Activated naive CD4-positive, alpha-beta T cell treated with anti-CD3 and anti-CD28 coated beads, Interleukin-2, amount 10 ng/mL, durations not matched to agents 7 days and 5 days (primary cell): Measurements from ENCODE around the gene ACSL4.

Source experiments
- CTCF ChIA-PET: fragments of 350-600 bp; sonication (Branson Sonifier 250); formaldehyde crosslinking; loops from one replicate; lab custom pipeline; 2021; ENCODE audit warnings: antibody characterized with exemption; lab: Charles Lee
- DNase-seq: peaks from one replicate; pipeline ENCODE4 v3.0.0-alpha.2; 2020
- H3K27ac Mint-ChIP-seq: one replicate; pipeline ENCODE4 v1.8.0; 2021; ENCODE audit warnings: mild to moderate bottlenecking, moderate library complexity, mixed read lengths
- H3K27me3 Mint-ChIP-seq: one replicate; pipeline ENCODE4 v1.8.0; 2021; ENCODE audit warnings: mild to moderate bottlenecking, mixed read lengths
- H3K36me3 Mint-ChIP-seq: one replicate; pipeline ENCODE4 v1.8.0; 2021; ENCODE audit warnings: mixed read lengths
- H3K4me1 Mint-ChIP-seq: one replicate; pipeline ENCODE4 v1.8.0; 2021; ENCODE audit warnings: mixed read lengths
- H3K4me3 Mint-ChIP-seq: one replicate; pipeline ENCODE4 v1.8.0; 2021; ENCODE audit warnings: mild to moderate bottlenecking, moderate library complexity, mixed read lengths
- H3K9me3 Mint-ChIP-seq: one replicate; pipeline ENCODE4 v1.8.0; 2021; ENCODE audit warnings: mixed read lengths

The ACSL4 gene

GRCh38 chrX:109732807-109733612 is at the start of gene ACSL4:
ACSL4 (minus strand) TSS chrX:109733257; CDS start chrX:109683363, 49,894 bp downstream.
- H3K36me3 Mint-ChIP-seq: peaks cover 10% of the 10 kb centered on the region
- H3K27ac Mint-ChIP-seq: peak within 1 kb of the TSS; percentile 97
- peak; percentile 89 for DNase-seq
- no peaks in the 10 kb centered on the region for H3K9me3 Mint-ChIP-seq
- peak within 1 kb of the TSS; percentile 89 for H3K4me3 Mint-ChIP-seq
- H3K27me3 Mint-ChIP-seq: no peaks in the 10 kb centered on the region
- H3K4me1 Mint-ChIP-seq: peaks cover 46% of the 10 kb centered on the region
- CTCF ChIA-PET: interaction anchor here (1.4 to 2.2 kb wide), 2 partner anchors 20 to 22 kb away, joined by 3 to 10 read pairs; no protein-coding TSS in a partner anchor

DNA sequence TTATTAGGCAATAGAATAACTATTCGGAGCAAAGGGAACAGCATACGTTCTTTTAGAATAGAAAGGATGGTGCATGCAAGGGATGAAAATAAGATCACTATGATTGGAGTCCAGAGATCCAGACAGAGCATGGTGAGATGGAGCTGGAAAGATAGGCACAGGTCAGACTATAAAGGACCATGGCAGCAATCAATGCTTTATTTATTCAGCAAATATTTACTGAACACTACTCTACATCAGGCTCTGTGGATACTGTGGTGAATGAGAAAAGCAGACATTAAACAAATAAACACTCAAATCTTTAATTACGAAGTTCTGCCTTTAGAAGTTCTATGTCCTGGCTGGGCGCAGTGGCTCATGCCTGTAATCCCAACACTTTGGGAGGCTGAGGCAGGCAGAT is 44.7 kb upstream of the ACSL4 start:
- Mint-ChIP-seq H3K27ac (no peak overlapping the region), H3K36me3 (no peaks in the 10 kb centered on the region)
- CTCF ChIA-PET: no interaction called here

DNA sequence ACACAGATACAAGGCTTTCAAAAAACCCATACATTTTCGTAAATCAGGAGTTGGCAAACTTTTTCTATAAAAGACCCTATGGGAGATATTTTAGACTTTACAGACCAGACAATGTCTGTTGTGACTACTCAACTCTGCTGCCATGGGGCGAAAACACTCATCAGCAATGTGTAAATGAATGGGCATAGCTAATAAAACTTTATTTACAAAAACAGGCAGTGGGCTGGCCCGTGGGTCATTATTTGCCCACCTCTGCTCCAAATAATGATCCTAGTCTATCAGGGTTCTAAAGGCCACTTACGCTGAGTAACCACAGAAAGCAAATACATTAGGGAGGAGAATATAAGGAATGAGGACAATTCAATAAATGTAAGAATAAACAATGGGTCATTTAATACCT is 43.9 kb upstream of the ACSL4 start:
- CTCF ChIA-PET: no interaction called here
- no peak overlapping the region for H3K27ac Mint-ChIP-seq

More for the DNA sequence above, 44.7 kb upstream of the ACSL4 start:
- Mint-ChIP-seq H3K4me3 (no peak overlapping the region), H3K4me1 (peaks cover 2% of the 10 kb centered on the region), H3K9me3 (no peaks in the 10 kb centered on the region), H3K27me3 (no peaks in the 10 kb centered on the region)
- DNase-seq: no peak

GRCh38 chrX:109776432-109776831 is 43.4 kb upstream of the ACSL4 start:
- no peaks in the 10 kb centered on the region for H3K4me1 Mint-ChIP-seq
- no peaks in the 10 kb centered on the region for H3K27me3 Mint-ChIP-seq
- DNase-seq: no peak
- CTCF ChIA-PET: no interaction called here
- H3K4me3 Mint-ChIP-seq: no peak overlapping the region
- no peaks in the 10 kb centered on the region for H3K9me3 Mint-ChIP-seq
- H3K27ac Mint-ChIP-seq: no peak overlapping the region
- H3K36me3 Mint-ChIP-seq: no peaks in the 10 kb centered on the region

More for the DNA sequence above, 43.9 kb upstream of the ACSL4 start:
- no peak for DNase-seq
- Mint-ChIP-seq H3K9me3 (no peaks in the 10 kb centered on the region), H3K4me1 (no peaks in the 10 kb centered on the region), H3K27me3 (no peaks in the 10 kb centered on the region), H3K36me3 (no peaks in the 10 kb centered on the region), H3K4me3 (no peak overlapping the region)

- Mint-ChIP-seq H3K27ac (no peak overlapping the region), H3K27me3 (no peaks in the 10 kb centered on the region), H3K4me1 (no peaks in the 10 kb centered on the region), H3K9me3 (no peaks in the 10 kb centered on the region), H3K36me3 (no peaks in the 10 kb centered on the region), H3K4me3 (no peak overlapping the region)
- no peak for DNase-seq
- CTCF ChIA-PET: no interaction called here
Measured at GRCh38 chrX:109775386-109775785, 42.3 kb upstream of the ACSL4 start.

GRCh38 chrX:109774706-109775105 is 41.6 kb upstream of the ACSL4 start:
- H3K4me1 Mint-ChIP-seq: no peaks in the 10 kb centered on the region
- H3K36me3 Mint-ChIP-seq: no peaks in the 10 kb centered on the region
- CTCF ChIA-PET: no interaction called here
- H3K27me3 Mint-ChIP-seq: no peaks in the 10 kb centered on the region
- no peaks in the 10 kb centered on the region for H3K9me3 Mint-ChIP-seq
- no peak overlapping the region for H3K27ac Mint-ChIP-seq
- H3K4me3 Mint-ChIP-seq: no peak overlapping the region
- DNase-seq: no peak

DNA sequence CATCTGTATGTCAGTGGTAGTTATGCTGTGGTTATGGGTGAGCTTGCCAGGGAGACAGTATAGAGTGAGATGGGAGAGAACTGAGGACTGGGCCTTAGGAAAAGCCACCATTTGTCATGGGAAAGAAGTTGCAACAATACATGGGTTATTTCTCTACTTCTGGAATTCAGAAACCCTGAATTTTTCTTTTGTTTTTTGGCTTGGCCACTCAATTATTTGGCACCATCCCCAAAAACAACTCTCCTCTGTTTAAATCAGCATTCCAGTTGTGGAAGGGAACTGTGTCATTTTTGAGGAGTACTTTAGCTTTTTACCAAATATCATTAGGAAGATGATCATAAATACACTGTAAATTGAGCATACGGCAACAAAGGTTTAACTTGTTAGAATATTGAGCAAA is 41.1 kb upstream of the ACSL4 start:
- no peak overlapping the region for H3K27ac Mint-ChIP-seq
- no peaks in the 10 kb centered on the region for H3K4me1 Mint-ChIP-seq
- no peak overlapping the region for H3K4me3 Mint-ChIP-seq
- DNase-seq: no peak
- CTCF ChIA-PET: no interaction called here
- H3K9me3 Mint-ChIP-seq: no peaks in the 10 kb centered on the region
- no peaks in the 10 kb centered on the region for H3K27me3 Mint-ChIP-seq
- no peaks in the 10 kb centered on the region for H3K36me3 Mint-ChIP-seq

DNA sequence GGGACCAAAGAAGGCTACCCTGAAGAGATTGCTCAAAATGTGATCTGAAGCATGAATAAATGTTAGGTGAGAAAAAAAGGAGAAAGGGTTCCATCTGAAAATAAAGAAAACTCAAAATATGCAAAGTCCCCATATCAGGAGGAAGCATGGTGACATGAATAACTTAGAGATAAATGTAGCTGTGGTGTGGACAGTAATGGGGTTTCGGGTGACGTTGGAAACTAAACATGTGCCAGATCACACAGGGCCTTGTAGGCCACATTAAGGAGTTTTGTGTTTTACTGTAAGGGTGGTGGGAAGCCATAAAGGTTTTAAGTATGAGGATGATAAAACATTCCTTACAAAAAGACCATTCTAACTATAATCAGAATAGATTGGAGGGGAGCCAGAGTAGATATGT is 40.3 kb upstream of the ACSL4 start:
- H3K4me3 Mint-ChIP-seq: no peak overlapping the region
- no peaks in the 10 kb centered on the region for H3K4me1 Mint-ChIP-seq
- H3K36me3 Mint-ChIP-seq: no peaks in the 10 kb centered on the region

DNA sequence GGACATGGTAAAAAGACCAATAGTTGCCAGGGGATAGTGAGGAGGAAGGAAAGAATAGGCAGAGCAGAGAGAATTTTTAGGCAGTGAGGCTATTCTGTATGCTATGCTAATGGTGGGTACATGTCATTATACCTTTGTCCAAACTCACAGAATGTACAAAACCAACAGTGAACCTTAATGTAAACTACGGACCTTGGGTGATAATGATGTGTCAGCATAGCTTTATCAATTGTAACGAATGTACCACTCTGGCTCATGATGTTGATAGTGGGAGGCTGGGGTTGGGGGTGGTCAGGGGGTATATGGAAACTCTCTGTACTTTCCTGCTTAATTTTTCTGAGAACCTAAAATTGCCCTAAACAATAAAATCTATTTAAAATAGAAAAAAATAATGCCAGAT is 37.7 kb upstream of the ACSL4 start:
- Mint-ChIP-seq H3K36me3 (no peaks in the 10 kb centered on the region), H3K4me3 (no peak overlapping the region), H3K9me3 (no peaks in the 10 kb centered on the region), H3K27ac (no peak overlapping the region), H3K4me1 (no peaks in the 10 kb centered on the region), H3K27me3 (peaks cover 5% of the 10 kb centered on the region)
- no peak for DNase-seq
- CTCF ChIA-PET: interaction anchor here (0.7 kb wide), 1 partner anchor 11 kb away, joined by 3 read pairs; no protein-coding TSS in a partner anchor

More for the DNA sequence above, 40.3 kb upstream of the ACSL4 start:
- no peak for DNase-seq
- Mint-ChIP-seq H3K27ac (no peak overlapping the region), H3K9me3 (no peaks in the 10 kb centered on the region), H3K27me3 (no peaks in the 10 kb centered on the region)
- CTCF ChIA-PET: no interaction called here

DNA sequence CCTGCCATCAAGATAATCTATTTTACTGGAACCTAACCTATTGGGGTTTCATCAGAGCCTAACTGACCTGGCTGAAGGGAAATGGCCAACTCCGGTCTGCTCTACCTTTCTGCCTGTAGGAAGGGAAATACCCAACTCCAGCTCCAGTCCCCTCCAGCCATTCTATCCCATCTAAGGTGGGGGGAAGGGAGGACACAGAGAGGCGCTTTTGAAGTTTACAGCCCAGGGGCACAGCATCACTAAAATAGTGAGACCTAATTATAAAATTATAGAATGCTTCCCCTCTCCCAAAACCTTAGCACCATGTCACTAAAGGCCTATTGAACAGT is 27.8 kb upstream of the ACSL4 start:
- Mint-ChIP-seq H3K9me3 (no peaks in the 10 kb centered on the region), H3K27me3 (no peaks in the 10 kb centered on the region), H3K36me3 (no peaks in the 10 kb centered on the region), H3K27ac (no peak overlapping the region), H3K4me1 (peaks cover 13% of the 10 kb centered on the region), H3K4me3 (no peak overlapping the region)
- CTCF ChIA-PET: no interaction called here
- DNase-seq: no peak

GRCh38 chrX:109760209-109760921 is 27.3 kb upstream of the ACSL4 start:
- no peaks in the 10 kb centered on the region for H3K9me3 Mint-ChIP-seq
- no peaks in the 10 kb centered on the region for H3K27me3 Mint-ChIP-seq
- DNase-seq: no peak
- H3K4me3 Mint-ChIP-seq: no peak overlapping the region
- H3K27ac Mint-ChIP-seq: peak overlapping the region; percentile 73
- peaks cover 13% of the 10 kb centered on the region for H3K4me1 Mint-ChIP-seq
- H3K36me3 Mint-ChIP-seq: no peaks in the 10 kb centered on the region
- CTCF ChIA-PET: no interaction called here

GRCh38 chrX:109753256-109753655 is 20.2 kb upstream of the ACSL4 start:
- Mint-ChIP-seq H3K27me3 (no peaks in the 10 kb centered on the region), H3K27ac (no peak overlapping the region), H3K9me3 (no peaks in the 10 kb centered on the region), H3K4me3 (no peak overlapping the region), H3K36me3 (no peaks in the 10 kb centered on the region), H3K4me1 (no peaks in the 10 kb centered on the region)
- no peak for DNase-seq
- CTCF ChIA-PET: no interaction called here

DNA sequence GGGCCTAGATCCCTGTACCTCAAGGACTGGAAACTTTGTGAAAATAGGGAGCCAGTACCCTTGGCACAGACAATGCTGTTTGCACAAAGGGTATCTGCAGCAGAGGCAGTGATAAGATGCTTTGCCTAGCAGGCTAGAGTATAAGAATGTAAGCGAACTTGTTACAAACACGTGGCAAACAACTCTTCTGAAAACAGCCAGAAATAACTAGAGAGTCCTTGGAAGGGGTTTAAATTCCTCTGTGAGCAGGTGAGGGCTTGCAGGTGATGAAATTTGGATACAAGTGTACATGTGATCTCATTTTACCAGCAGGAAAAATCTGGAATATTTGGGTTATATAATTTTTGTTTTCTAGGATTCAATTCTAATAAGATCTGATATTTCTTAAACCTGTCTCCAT is 18.6 kb upstream of the ACSL4 start:
- Mint-ChIP-seq H3K27ac (no peak overlapping the region), H3K4me3 (no peak overlapping the region), H3K9me3 (no peaks in the 10 kb centered on the region), H3K27me3 (no peaks in the 10 kb centered on the region), H3K4me1 (no peaks in the 10 kb centered on the region), H3K36me3 (no peaks in the 10 kb centered on the region)
- CTCF ChIA-PET: no interaction called here
- DNase-seq: no peak

GRCh38 chrX:109749207-109749606 is 16.1 kb upstream of the ACSL4 start:
- Mint-ChIP-seq H3K4me1 (no peaks in the 10 kb centered on the region), H3K27me3 (no peaks in the 10 kb centered on the region), H3K36me3 (no peaks in the 10 kb centered on the region), H3K27ac (no peak overlapping the region), H3K9me3 (no peaks in the 10 kb centered on the region), H3K4me3 (no peak overlapping the region)
- no peak for DNase-seq
- CTCF ChIA-PET: interaction anchor here (1.0 kb wide), 1 partner anchor 105 kb away, joined by 3 read pairs; no protein-coding TSS in a partner anchor

GRCh38 chrX:109747681-109748080 is 14.6 kb upstream of the ACSL4 start:
- H3K27me3 Mint-ChIP-seq: no peaks in the 10 kb centered on the region
- H3K4me3 Mint-ChIP-seq: no peak overlapping the region
- no peaks in the 10 kb centered on the region for H3K4me1 Mint-ChIP-seq
- H3K27ac Mint-ChIP-seq: no peak overlapping the region
- CTCF ChIA-PET: interaction anchor here (0.6 kb wide), 1 partner anchor 59 kb away, joined by 3 read pairs; no protein-coding TSS in a partner anchor
- no peaks in the 10 kb centered on the region for H3K9me3 Mint-ChIP-seq
- H3K36me3 Mint-ChIP-seq: no peaks in the 10 kb centered on the region
- DNase-seq: no peak
